ENCODE measurements around the gene MYBPC1.
A peak's percentile ranks its signal among the peaks of the same experiment; 100 is the strongest.
"Not testable (repeated sequence)": the region's sequence is repeated elsewhere in the genome, so short reads cannot be mapped to it uniquely, and the experiment has no call there.

The MYBPC1 gene

GRCh38 chr12:101697197-101697929, 102.6 kb downstream of the MYBPC1 start, which contains the start of gene CHPT1:
CHPT1 (plus strand) TSS chr12:101697640; CDS start chr12:101697862, 222 bp downstream.
- peak; percentile 50 for DNase-seq

DNA sequence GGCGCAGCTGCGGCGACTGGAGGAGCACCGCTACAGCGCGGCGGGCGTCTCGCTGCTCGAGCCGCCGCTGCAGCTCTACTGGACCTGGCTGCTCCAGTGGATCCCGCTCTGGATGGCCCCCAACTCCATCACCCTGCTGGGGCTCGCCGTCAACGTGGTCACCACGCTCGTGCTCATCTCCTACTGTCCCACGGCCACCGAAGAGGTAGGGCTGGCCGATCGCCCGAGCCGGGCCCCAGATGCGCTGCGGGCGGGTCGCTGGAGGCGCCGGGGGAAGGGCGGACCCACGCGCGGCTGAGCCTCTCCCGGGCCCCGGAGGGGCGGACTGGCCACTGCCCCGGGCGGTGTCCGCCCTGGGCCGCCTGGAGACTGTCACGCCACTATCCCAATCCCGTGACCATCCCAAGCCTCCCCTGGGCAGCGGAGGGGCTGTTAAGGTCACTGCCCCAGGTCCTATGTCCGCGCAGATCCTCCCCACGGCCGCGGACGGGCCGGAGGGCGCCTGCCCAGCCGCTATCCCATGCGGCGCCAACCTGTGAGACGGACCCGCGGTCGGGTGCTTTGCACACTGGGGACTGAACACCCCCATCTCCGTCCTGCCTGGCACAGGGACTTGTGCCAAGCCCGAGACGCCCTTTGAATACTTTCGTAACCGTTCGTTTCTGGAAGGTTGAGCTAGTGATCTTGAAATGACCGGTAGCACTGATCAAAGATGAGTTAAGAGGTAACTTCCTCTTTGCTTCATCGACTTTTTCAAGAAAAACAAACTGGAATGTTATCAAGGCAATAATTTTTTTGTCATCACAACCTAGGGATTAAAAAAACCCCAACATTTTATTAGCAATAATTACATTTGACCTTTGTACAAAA, 103.4 kb downstream of the MYBPC1 start:
- DNase-seq = peak; percentile 2

- DNase-seq = peak; percentile 34
Measured at GRCh38 chr12:101698800-101699347, 104.1 kb downstream of the MYBPC1 start.

DNA sequence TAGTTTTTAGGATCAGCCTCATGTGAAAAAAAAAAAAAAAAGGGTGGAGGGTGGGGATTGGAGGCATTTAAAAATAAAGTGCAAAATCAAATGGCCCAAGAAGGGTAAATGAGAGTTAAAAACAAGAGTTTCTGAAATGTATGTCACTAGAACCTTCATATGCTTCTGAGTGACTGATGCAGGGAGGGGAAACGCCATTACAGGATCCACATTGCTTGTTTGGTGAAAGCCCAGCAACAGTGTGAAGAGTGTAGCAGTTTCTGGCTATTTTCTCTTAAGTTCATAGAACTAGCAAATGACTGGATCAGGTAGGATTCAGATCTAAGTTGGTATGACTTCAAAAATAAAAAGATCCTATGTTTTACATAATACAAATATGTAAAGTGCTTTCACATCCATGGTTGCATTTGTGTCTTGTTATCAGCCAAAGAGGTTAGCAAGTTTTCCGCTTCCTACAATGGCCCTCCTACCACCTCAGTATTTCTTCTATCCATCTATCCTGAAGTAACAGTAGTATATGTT, 105.6 kb downstream of the MYBPC1 start:
- no peak for DNase-seq

GRCh38 chr12:101703487-101703886, 108.7 kb downstream of the MYBPC1 start:
- no peak for DNase-seq

DNA sequence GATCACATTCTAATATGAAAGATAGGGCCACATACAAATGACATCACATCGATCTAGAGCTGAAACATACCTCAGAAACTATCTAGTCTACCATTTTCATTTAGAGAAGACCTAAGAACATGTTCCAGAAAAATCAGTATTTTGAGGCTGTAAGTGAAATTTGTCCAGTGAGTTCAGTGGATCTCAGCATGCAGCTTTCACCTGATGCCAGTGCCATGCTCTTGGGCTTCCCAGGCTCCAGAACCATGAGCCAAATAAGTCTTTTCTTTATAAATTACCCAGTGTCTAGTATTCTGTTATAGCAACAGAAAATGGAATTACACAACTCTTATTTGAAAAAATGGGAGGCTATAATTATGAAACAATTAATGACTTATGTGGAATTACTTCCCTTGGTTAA, 111.6 kb downstream of the MYBPC1 start:
- no peak for DNase-seq

GRCh38 chr12:101707131-101707782, 112.5 kb downstream of the MYBPC1 start:
- no peak for DNase-seq

- DNase-seq = no peak
Measured at GRCh38 chr12:101710288-101710687, 115.5 kb downstream of the MYBPC1 start.

DNA sequence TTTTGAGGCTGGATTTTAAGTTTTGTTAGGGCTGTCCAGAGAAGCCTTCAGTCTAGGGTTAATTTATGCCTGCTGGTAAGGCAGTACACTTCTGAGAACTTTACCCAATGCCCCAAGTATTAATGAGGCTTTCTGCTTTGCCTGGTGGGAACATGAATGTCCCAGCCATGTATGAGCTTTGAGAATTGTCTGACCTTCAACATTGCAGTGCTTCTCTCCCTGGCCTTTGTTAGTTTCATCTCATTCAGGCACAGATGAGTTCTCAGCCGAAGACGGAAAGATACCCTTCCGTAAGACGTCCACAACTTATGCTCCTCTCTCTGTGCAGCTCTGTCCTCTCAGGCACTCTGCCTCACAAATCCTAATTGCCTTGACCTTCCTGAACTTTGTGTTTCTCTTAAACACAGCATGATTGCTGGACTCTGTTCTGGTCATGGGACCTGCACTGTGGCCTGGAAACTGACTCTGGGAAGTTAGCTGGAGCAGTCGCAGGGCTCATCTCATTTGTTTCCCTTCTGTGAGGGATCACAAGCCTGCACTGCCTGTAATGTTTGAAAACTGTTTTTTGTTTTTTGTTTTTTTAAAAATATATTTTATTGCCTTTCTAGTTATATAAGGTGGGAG, 118.4 kb downstream of the MYBPC1 start:
- DNase-seq = no peak

- no peak for DNase-seq
Measured at GRCh38 chr12:101713930-101714329, 119.2 kb downstream of the MYBPC1 start.

DNA sequence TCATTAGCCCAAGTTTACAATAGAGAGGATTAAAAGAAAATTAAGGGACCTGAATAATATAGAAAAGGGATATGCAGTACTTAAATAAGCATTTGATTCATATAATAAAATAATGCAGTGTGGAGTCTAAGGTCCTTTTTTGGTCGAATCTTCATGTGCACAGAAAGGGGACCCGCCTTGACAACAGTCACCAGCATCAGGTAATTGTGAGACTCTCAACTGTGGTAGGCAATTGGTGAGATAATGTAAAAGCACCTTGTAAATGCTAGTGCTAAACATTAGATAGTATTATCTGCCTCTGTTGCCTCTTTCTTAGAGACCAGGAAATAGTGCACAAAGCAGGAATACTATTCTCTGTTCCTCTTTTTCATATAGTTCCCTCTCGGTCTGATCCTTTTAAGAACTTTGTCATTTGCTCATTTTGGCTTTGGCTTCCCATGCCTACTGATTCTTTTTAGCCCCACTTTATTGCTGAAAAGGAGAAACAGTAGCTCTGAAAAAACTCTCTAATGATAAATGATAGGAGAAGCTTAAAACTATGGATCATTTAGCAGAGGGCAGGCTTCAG, 120.2 kb downstream of the MYBPC1 start:
- no peak for DNase-seq

GRCh38 chr12:101719566-101719965, 124.8 kb downstream of the MYBPC1 start:
- no peak for DNase-seq

GRCh38 chr12:101720118-101720517, 125.3 kb downstream of the MYBPC1 start:
- DNase-seq = no peak

DNA sequence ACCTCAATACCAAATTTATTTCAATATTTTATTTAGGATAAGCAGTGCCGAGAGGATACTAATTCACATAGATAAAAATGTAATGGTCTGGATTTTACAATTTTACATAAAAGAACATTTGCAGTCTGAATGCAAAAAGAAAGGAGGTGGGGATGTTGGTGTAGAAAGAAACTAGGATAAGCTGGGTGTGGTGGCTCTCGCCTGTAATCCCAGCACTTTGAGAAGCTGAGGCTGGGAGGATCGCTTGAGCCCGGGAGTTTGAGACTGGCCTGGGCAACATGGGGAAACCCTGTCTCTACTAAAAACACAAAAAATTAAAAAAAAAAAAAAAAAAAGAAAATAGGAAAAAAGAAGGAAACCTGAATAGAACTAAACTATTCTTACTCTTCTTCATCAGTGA, 127.6 kb downstream of the MYBPC1 start:
- no peak for DNase-seq

GRCh38 chr12:101727098-101727497, 132.3 kb downstream of the MYBPC1 start:
- no peak for DNase-seq

DNA sequence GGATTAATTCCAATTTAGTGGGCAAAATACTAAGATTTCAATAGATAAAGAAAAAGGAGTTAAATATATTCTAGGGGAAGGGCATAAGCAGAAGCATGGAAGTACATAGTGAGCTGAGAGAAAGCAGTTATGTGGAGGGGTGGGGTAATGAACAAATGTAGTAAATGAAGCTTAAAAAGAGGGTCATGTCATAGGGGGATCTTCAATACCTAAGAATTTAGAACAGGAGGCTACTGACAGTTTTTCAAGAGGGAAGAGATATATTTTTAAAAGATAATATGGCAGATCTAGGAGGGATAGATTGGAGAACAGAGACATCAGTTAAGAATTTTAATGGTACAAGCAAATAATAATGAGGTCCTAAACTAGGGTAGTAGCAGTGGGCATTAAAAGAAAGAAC, 135.1 kb downstream of the MYBPC1 start:
- no peak for DNase-seq

GRCh38 chr12:101732318-101732717, 137.5 kb downstream of the MYBPC1 start:
- DNase-seq = no peak

DNA sequence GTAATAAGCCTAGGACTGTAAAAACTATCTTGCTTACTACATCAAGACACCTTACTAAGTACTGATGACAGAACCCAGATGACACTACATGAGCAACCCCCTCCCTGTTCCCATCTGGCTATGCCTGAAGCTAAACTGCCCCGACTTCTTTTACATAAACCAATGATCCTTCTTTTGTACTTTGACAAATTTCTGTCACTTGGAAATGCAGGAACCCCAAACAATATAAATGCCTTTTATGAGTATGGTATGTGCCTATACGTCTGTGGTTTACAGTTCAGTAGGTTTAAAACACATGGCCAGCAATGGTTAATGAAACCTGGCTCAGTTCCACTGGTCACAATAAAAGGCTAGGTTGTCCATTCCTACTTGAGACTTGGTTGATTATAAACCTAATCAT, 138.4 kb downstream of the MYBPC1 start:
- no peak for DNase-seq

- DNase-seq = not testable (repeated sequence)
Measured at GRCh38 chr12:101734482-101734881, 139.7 kb downstream of the MYBPC1 start.
